ENCODE results near the gene SRF.

SRF gene

GRCh38 chr6:43170931-43171706, at the start of gene SRF:
Gene SRF (plus strand): TSS chr6:43171269. CDS start chr6:43171657, 388 bp downstream.
- H3K4me3 ChIP-seq (ENCODE audit: low read depth, low read length): peak within 1 kb of the TSS; percentile 93
- H3K27ac ChIP-seq (ENCODE audit: low read depth, low read length): peak within 1 kb of the TSS; percentile 96
- peak within 1 kb of the TSS; percentile 92 for H3K9ac ChIP-seq (ENCODE audit: low read depth, low read length)
- H3K27me3 ChIP-seq (ENCODE audit: control insufficient read depth, insufficient read depth, low read length): no peaks in the 10 kb centered on the region
- H3K4me1 ChIP-seq (ENCODE audit: control insufficient read depth, insufficient read depth, low read length): peaks cover 22% of the 10 kb centered on the region
- H3K36me3 ChIP-seq (ENCODE audit: control insufficient read depth, insufficient read depth, low read length): peaks cover 18% of the 10 kb centered on the region
- no peaks in the 10 kb centered on the region for H3K9me3 ChIP-seq (ENCODE audit: control insufficient read depth, insufficient read depth, low read length)

- Histone ChIP-seq H3K9me3 (ENCODE audit: control insufficient read depth, insufficient read depth, low read length) (no peaks in the 10 kb centered on the region), H3K4me3 (ENCODE audit: low read depth, low read length) (no peak overlapping the region), H3K27me3 (ENCODE audit: control insufficient read depth, insufficient read depth, low read length) (no peaks in the 10 kb centered on the region), H3K36me3 (ENCODE audit: control insufficient read depth, insufficient read depth, low read length) (no peaks in the 10 kb centered on the region), H3K4me1 (ENCODE audit: control insufficient read depth, insufficient read depth, low read length) (peaks cover 30% of the 10 kb centered on the region), H3K27ac (ENCODE audit: low read depth, low read length) (no peak overlapping the region), H3K9ac (ENCODE audit: low read depth, low read length) (no peak overlapping the region)
These were observed 48.9 kb upstream of the SRF start for GRCh38 chr6:43122146-43122545.

- no peaks in the 10 kb centered on the region for H3K27me3 ChIP-seq (ENCODE audit: control insufficient read depth, insufficient read depth, low read length)
- peak overlapping the region; percentile 26; the same call in 1 of the 2 replicates for H3K9ac ChIP-seq (ENCODE audit: low read depth, low read length)
- H3K9me3 ChIP-seq (ENCODE audit: control insufficient read depth, insufficient read depth, low read length): no peaks in the 10 kb centered on the region
- H3K4me1 ChIP-seq (ENCODE audit: control insufficient read depth, insufficient read depth, low read length): peaks cover 30% of the 10 kb centered on the region
- no peaks in the 10 kb centered on the region for H3K36me3 ChIP-seq (ENCODE audit: control insufficient read depth, insufficient read depth, low read length)
- peak overlapping the region; percentile 26 for H3K27ac ChIP-seq (ENCODE audit: low read depth, low read length)
- H3K4me3 ChIP-seq (ENCODE audit: low read depth, low read length): no peak overlapping the region
These were observed 47.4 kb upstream of the SRF start for GRCh38 chr6:43123461-43124314.

- no peak overlapping the region for H3K9ac ChIP-seq (ENCODE audit: low read depth, low read length)
- peaks cover 30% of the 10 kb centered on the region for H3K4me1 ChIP-seq (ENCODE audit: control insufficient read depth, insufficient read depth, low read length)
- no peak overlapping the region for H3K4me3 ChIP-seq (ENCODE audit: low read depth, low read length)
These were observed 46.6 kb upstream of the SRF start for GRCh38 chr6:43124481-43124880.

GRCh38 chr6:43125119-43125518, 46.0 kb upstream of the SRF start:
- Histone ChIP-seq H3K27me3 (ENCODE audit: control insufficient read depth, insufficient read depth, low read length) (no peaks in the 10 kb centered on the region), H3K4me3 (ENCODE audit: low read depth, low read length) (no peak overlapping the region), H3K27ac (ENCODE audit: low read depth, low read length) (no peak overlapping the region), H3K4me1 (ENCODE audit: control insufficient read depth, insufficient read depth, low read length) (peaks cover 28% of the 10 kb centered on the region), H3K9ac (ENCODE audit: low read depth, low read length) (no peak overlapping the region), H3K36me3 (ENCODE audit: control insufficient read depth, insufficient read depth, low read length) (no peaks in the 10 kb centered on the region), H3K9me3 (ENCODE audit: control insufficient read depth, insufficient read depth, low read length) (no peaks in the 10 kb centered on the region)

More at GRCh38 chr6:43124481-43124880, 46.6 kb upstream of the SRF start:
- Histone ChIP-seq H3K36me3 (ENCODE audit: control insufficient read depth, insufficient read depth, low read length) (no peaks in the 10 kb centered on the region), H3K27ac (ENCODE audit: low read depth, low read length) (no peak overlapping the region), H3K27me3 (ENCODE audit: control insufficient read depth, insufficient read depth, low read length) (no peaks in the 10 kb centered on the region), H3K9me3 (ENCODE audit: control insufficient read depth, insufficient read depth, low read length) (no peaks in the 10 kb centered on the region)

- no peak overlapping the region for H3K9ac ChIP-seq (ENCODE audit: low read depth, low read length)
- no peaks in the 10 kb centered on the region for H3K9me3 ChIP-seq (ENCODE audit: control insufficient read depth, insufficient read depth, low read length)
- H3K4me3 ChIP-seq (ENCODE audit: low read depth, low read length): no peak overlapping the region
- H3K27me3 ChIP-seq (ENCODE audit: control insufficient read depth, insufficient read depth, low read length): no peaks in the 10 kb centered on the region
- H3K4me1 ChIP-seq (ENCODE audit: control insufficient read depth, insufficient read depth, low read length): peaks cover 23% of the 10 kb centered on the region
- peaks cover 2% of the 10 kb centered on the region; the same call in 1 of the 2 replicates for H3K36me3 ChIP-seq (ENCODE audit: control insufficient read depth, insufficient read depth, low read length)
- H3K27ac ChIP-seq (ENCODE audit: low read depth, low read length): no peak overlapping the region
These were observed 45.5 kb upstream of the SRF start for GRCh38 chr6:43125555-43125954.

- Histone ChIP-seq H3K27me3 (ENCODE audit: control insufficient read depth, insufficient read depth, low read length) (no peaks in the 10 kb centered on the region), H3K27ac (ENCODE audit: low read depth, low read length) (no peak overlapping the region), H3K9me3 (ENCODE audit: control insufficient read depth, insufficient read depth, low read length) (no peaks in the 10 kb centered on the region), H3K4me3 (ENCODE audit: low read depth, low read length) (no peak overlapping the region), H3K36me3 (ENCODE audit: control insufficient read depth, insufficient read depth, low read length) (peaks cover 14% of the 10 kb centered on the region), H3K9ac (ENCODE audit: low read depth, low read length) (no peak overlapping the region), H3K4me1 (ENCODE audit: control insufficient read depth, insufficient read depth, low read length) (peaks cover 19% of the 10 kb centered on the region)
These were observed 43.9 kb upstream of the SRF start for GRCh38 chr6:43127180-43127579.

- H3K9me3 ChIP-seq (ENCODE audit: control insufficient read depth, insufficient read depth, low read length): no peaks in the 10 kb centered on the region
- H3K4me1 ChIP-seq (ENCODE audit: control insufficient read depth, insufficient read depth, low read length): peaks cover 18% of the 10 kb centered on the region
- H3K27me3 ChIP-seq (ENCODE audit: control insufficient read depth, insufficient read depth, low read length): no peaks in the 10 kb centered on the region
- H3K36me3 ChIP-seq (ENCODE audit: control insufficient read depth, insufficient read depth, low read length): peaks cover 20% of the 10 kb centered on the region
- no peak overlapping the region for H3K4me3 ChIP-seq (ENCODE audit: low read depth, low read length)
- H3K9ac ChIP-seq (ENCODE audit: low read depth, low read length): no peak overlapping the region
- no peak overlapping the region for H3K27ac ChIP-seq (ENCODE audit: low read depth, low read length)
These were observed 43.2 kb upstream of the SRF start for GRCh38 chr6:43127877-43128276.

- peaks cover 25% of the 10 kb centered on the region for H3K36me3 ChIP-seq (ENCODE audit: control insufficient read depth, insufficient read depth, low read length)
- H3K9me3 ChIP-seq (ENCODE audit: control insufficient read depth, insufficient read depth, low read length): no peaks in the 10 kb centered on the region
- H3K4me3 ChIP-seq (ENCODE audit: low read depth, low read length): no peak overlapping the region
- no peak overlapping the region for H3K9ac ChIP-seq (ENCODE audit: low read depth, low read length)
- no peaks in the 10 kb centered on the region for H3K27me3 ChIP-seq (ENCODE audit: control insufficient read depth, insufficient read depth, low read length)
- H3K4me1 ChIP-seq (ENCODE audit: control insufficient read depth, insufficient read depth, low read length): peaks cover 9% of the 10 kb centered on the region
- no peak overlapping the region for H3K27ac ChIP-seq (ENCODE audit: low read depth, low read length)
These were observed 42.1 kb upstream of the SRF start for GRCh38 chr6:43128926-43129325.

GRCh38 chr6:43129434-43130194, 41.5 kb upstream of the SRF start:
- H3K36me3 ChIP-seq (ENCODE audit: control insufficient read depth, insufficient read depth, low read length): peaks cover 25% of the 10 kb centered on the region
- no peak overlapping the region for H3K4me3 ChIP-seq (ENCODE audit: low read depth, low read length)
- H3K4me1 ChIP-seq (ENCODE audit: control insufficient read depth, insufficient read depth, low read length): peaks cover 8% of the 10 kb centered on the region
- H3K9ac ChIP-seq (ENCODE audit: low read depth, low read length): no peak overlapping the region
- H3K27me3 ChIP-seq (ENCODE audit: control insufficient read depth, insufficient read depth, low read length): no peaks in the 10 kb centered on the region
- H3K27ac ChIP-seq (ENCODE audit: low read depth, low read length): no peak overlapping the region
- no peaks in the 10 kb centered on the region for H3K9me3 ChIP-seq (ENCODE audit: control insufficient read depth, insufficient read depth, low read length)
